ENCODE results near the gene GVQW3. TPM values are rescaled to one million over a fixed set of nuclear protein-coding genes. Genes with fewer than 3 reads are reported as not detected.

GVQW3 gene
- total RNA-seq, 2 donors from 2014 or later = 6.6 to 13.5 TPM

- Mint-ChIP-seq H3K4me3 (no peak overlapping the region), H3K4me1 (peaks cover 6% of the 10 kb centered on the region), H3K27me3 (ENCODE audit: insufficient read depth) (no peaks in the 10 kb centered on the region), H3K27ac (no peak overlapping the region), H3K9me3 (no peaks in the 10 kb centered on the region), H3K36me3 (ENCODE audit: low read depth) (peaks cover 34% of the 10 kb centered on the region)
- no peak overlapping the region for H3K9ac ChIP-seq (ENCODE audit: extremely low read depth, low read length, poor library complexity, severe bottlenecking)
- no peaks in the 10 kb centered on the region for H3K9me3 ChIP-seq (ENCODE audit: control insufficient read depth, low read length)
- H3K36me3 ChIP-seq (ENCODE audit: control insufficient read depth, insufficient read depth, low read length) = peaks cover 39% of the 10 kb centered on the region
- WGBS, 2 experiments (ENCODE audit: insufficient coverage in 1 of 2, insufficient read length in 1 of 2) = 83 to 96% methylated on average over 2 to 6 of the region's 7 CpGs
- H3K27ac ChIP-seq (ENCODE audit: low read depth, low read length) = no peak overlapping the region
- H3K4me1 ChIP-seq (ENCODE audit: control insufficient read depth, insufficient read depth, low read length) = no peaks in the 10 kb centered on the region
- no peak for TF ChIP-seq CTCF (conservative IDR thresholded peaks at IDR 0.05)
- H3K27me3 ChIP-seq (ENCODE audit: control insufficient read depth, insufficient read depth, low read length, poor library complexity, severe bottlenecking) = no peaks in the 10 kb centered on the region
- no peak for DNase-seq
- no peak overlapping the region for H3K4me3 ChIP-seq (ENCODE audit: low read length)
Observed at GRCh38 chr11:76362716-76363115, 18.4 kb upstream of the GVQW3 start.

DNA sequence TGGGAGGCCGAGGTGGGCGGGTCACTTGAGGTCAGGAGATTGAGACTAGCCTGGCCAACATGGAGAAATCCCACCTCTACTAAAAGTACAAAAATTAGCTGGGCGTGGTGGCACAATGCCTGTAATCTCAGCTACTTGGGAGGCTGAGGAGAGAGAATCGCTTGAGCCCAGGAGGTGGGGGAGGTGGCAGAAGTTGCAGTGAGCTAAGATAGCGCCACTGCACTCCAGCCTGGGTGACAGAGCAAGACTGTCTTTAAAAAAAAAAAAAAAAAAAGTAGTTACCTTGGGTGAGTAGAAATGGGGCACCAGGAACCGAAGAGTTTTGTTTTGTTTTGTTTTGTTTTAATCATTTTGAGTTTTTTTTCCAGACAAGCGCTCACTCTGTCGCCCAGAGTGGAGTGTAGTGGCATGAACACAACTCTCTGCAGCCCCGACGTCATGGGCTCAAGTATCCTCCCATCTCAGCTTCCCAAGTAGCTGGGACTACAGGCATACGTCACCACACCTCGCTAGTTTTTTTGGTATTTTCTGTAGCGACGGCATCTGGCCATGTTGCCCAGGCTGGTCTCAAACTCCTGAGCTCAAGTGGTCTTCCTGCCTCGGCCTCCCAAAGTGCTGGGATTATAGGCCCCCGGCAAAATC, 16.0 kb upstream of the GVQW3 start:
- no peak for DNase-seq
- H3K36me3 ChIP-seq (ENCODE audit: control insufficient read depth, insufficient read depth, low read length) = peaks cover 22% of the 10 kb centered on the region
- no peaks in the 10 kb centered on the region for H3K9me3 ChIP-seq (ENCODE audit: control insufficient read depth, low read length)
- H3K27me3 Mint-ChIP-seq (ENCODE audit: insufficient read depth) = no peaks in the 10 kb centered on the region
- 95 to 98% methylated on average over 12 to 16 of the region's 16 CpGs for WGBS, 2 experiments (ENCODE audit: insufficient coverage in 1 of 2, insufficient read length in 1 of 2)
- H3K9ac ChIP-seq (ENCODE audit: extremely low read depth, low read length, poor library complexity, severe bottlenecking) = no peak overlapping the region
- H3K27ac Mint-ChIP-seq = no peak overlapping the region
- no peak for TF ChIP-seq CTCF (conservative IDR thresholded peaks at IDR 0.05)
- no peaks in the 10 kb centered on the region for H3K9me3 Mint-ChIP-seq
- H3K4me1 ChIP-seq (ENCODE audit: control insufficient read depth, insufficient read depth, low read length) = no peaks in the 10 kb centered on the region
- H3K4me3 ChIP-seq (ENCODE audit: low read length) = no peak overlapping the region
- no peak overlapping the region for H3K4me3 Mint-ChIP-seq
- peaks cover 24% of the 10 kb centered on the region for H3K36me3 Mint-ChIP-seq (ENCODE audit: low read depth)
- no peaks in the 10 kb centered on the region for H3K27me3 ChIP-seq (ENCODE audit: control insufficient read depth, insufficient read depth, low read length, poor library complexity, severe bottlenecking)
- H3K4me1 Mint-ChIP-seq = peaks cover 6% of the 10 kb centered on the region
- H3K27ac ChIP-seq (ENCODE audit: low read depth, low read length) = no peak overlapping the region

DNA sequence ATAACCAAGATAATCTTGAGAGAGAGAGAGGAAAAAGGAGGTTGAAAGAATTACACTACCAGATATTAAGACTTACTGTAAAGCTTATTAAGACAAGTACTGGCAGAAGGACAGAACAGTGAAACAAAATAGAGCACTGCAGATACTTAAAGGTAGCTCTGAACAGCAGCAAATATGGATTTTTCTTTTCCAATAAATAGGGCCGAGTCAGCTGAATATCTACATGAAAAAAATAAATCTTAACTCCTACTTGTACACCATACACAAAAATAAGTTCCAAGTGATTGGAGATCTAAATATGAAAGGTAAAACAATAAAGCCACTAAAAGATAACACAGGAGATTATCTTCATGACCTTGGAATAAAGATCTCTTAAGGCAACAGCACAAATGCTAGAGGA, 12.6 kb upstream of the GVQW3 start:
- Histone ChIP-seq H3K36me3 (ENCODE audit: control insufficient read depth, insufficient read depth, low read length) (peaks cover 18% of the 10 kb centered on the region), H3K4me3 (ENCODE audit: low read length) (no peak overlapping the region), H3K9ac (ENCODE audit: extremely low read depth, low read length, poor library complexity, severe bottlenecking) (no peak overlapping the region), H3K9me3 (ENCODE audit: control insufficient read depth, low read length) (no peaks in the 10 kb centered on the region), H3K27ac (ENCODE audit: low read depth, low read length) (no peak overlapping the region), H3K4me1 (ENCODE audit: control insufficient read depth, insufficient read depth, low read length) (no peaks in the 10 kb centered on the region), H3K27me3 (ENCODE audit: control insufficient read depth, insufficient read depth, low read length, poor library complexity, severe bottlenecking) (no peaks in the 10 kb centered on the region)
- H3K36me3 Mint-ChIP-seq (ENCODE audit: low read depth) = peaks cover 18% of the 10 kb centered on the region
- no peak overlapping the region for H3K27ac Mint-ChIP-seq
- DNase-seq = no peak
- TF ChIP-seq CTCF (conservative IDR thresholded peaks at IDR 0.05) = no peak
- no peak overlapping the region for H3K4me3 Mint-ChIP-seq
- no peaks in the 10 kb centered on the region for H3K9me3 Mint-ChIP-seq
- H3K27me3 Mint-ChIP-seq (ENCODE audit: insufficient read depth) = no peaks in the 10 kb centered on the region
- WGBS, 2 experiments (ENCODE audit: insufficient coverage in 1 of 2, insufficient read length in 1 of 2) = 86% methylated on average over 1 of the region's 1 CpG; no CpG with 5 or more reads in 1 of the 2 experiments
- peaks cover 6% of the 10 kb centered on the region for H3K4me1 Mint-ChIP-seq
